ENCODE data around the gene ATP2A2. TPM values are rescaled to one million over a fixed set of nuclear protein-coding genes. Genes with fewer than 3 reads are reported as not detected.
A peak's percentile ranks its signal among the peaks of the same experiment; 100 is the strongest.

The ATP2A2 gene
- total RNA-seq, 2 experiments from 2014 or later, result 126 to 131 TPM

DNA sequence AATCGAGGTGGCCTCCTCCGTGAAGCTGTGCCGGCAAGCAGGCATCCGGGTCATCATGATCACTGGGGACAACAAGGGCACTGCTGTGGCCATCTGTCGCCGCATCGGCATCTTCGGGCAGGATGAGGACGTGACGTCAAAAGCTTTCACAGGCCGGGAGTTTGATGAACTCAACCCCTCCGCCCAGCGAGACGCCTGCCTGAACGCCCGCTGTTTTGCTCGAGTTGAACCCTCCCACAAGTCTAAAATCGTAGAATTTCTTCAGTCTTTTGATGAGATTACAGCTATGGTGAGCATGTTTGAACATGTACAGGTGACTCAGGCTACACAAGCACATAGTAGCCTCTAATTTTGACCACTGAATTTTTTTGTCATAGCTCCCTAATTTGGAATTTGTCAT is 59.7 kb downstream of the ATP2A2 start:
- ChIA-PET POLR2A (interaction anchor here (0.6 to 0.8 kb wide), 2 partner anchors 9 to 89 kb away, joined by 3 to 6 read pairs; no protein-coding TSS in a partner anchor), CTCF (interaction anchor here (1.0 to 2.2 kb wide), 2 partner anchors 10 to 220 kb away, joined by 3 to 6 read pairs; no protein-coding TSS in a partner anchor)
- H3K9me3 Mint-ChIP-seq, result no peaks in the 10 kb centered on the region
- no peak overlapping the region for H3K4me3 Mint-ChIP-seq
- H3K36me3 Mint-ChIP-seq (ENCODE audit: low read depth), result peaks cover 76% of the 10 kb centered on the region
- no peak overlapping the region for H3K27ac Mint-ChIP-seq
- no peak for DNase-seq
- no peaks in the 10 kb centered on the region for H3K4me1 Mint-ChIP-seq
- no peaks in the 10 kb centered on the region for H3K27me3 Mint-ChIP-seq

DNA sequence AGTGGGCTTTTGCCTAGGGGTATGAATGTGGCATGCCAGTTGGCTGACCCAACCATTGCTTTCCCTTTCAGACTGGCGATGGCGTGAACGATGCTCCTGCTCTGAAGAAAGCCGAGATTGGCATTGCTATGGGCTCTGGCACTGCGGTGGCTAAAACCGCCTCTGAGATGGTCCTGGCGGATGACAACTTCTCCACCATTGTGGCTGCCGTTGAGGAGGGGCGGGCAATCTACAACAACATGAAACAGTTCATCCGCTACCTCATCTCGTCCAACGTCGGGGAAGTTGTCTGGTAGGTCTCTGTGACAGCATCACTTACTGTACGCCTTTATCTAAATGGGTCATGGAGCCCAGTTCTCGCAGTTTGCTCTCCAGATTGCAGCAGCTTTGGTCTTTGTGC is 61.1 kb downstream of the ATP2A2 start:
- ChIA-PET POLR2A (no interaction called here), CTCF (interaction anchor here (1.2 kb wide), 1 partner anchor 89 kb away, joined by 4 read pairs; no protein-coding TSS in a partner anchor)
- no peak for DNase-seq
- no peak overlapping the region for H3K4me3 Mint-ChIP-seq
- peaks cover 81% of the 10 kb centered on the region for H3K36me3 Mint-ChIP-seq (ENCODE audit: low read depth)
- no peaks in the 10 kb centered on the region for H3K27me3 Mint-ChIP-seq
- H3K9me3 Mint-ChIP-seq, result no peaks in the 10 kb centered on the region
- H3K27ac Mint-ChIP-seq, result no peak overlapping the region
- H3K4me1 Mint-ChIP-seq, result peaks cover under 1% of the 10 kb centered on the region

DNA sequence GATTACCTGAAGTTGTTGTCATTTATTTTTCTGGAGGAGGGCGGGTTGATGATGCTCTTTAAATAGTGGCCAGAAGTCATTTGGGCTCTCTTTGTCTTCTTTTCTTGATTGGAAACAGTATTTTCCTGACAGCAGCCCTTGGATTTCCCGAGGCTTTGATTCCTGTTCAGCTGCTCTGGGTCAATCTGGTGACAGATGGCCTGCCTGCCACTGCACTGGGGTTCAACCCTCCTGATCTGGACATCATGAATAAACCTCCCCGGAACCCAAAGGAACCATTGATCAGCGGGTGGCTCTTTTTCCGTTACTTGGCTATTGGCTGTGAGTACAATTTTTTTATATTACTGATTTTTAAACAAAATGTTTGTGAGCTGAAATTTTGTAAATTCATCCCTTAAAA is 62.1 kb downstream of the ATP2A2 start:
- POLR2A ChIA-PET, result no interaction called here
- no peak overlapping the region for H3K27ac Mint-ChIP-seq
- CTCF ChIA-PET, result interaction anchor here (1.2 kb wide), 1 partner anchor 88 kb away, joined by 4 read pairs; no protein-coding TSS in a partner anchor

DNA sequence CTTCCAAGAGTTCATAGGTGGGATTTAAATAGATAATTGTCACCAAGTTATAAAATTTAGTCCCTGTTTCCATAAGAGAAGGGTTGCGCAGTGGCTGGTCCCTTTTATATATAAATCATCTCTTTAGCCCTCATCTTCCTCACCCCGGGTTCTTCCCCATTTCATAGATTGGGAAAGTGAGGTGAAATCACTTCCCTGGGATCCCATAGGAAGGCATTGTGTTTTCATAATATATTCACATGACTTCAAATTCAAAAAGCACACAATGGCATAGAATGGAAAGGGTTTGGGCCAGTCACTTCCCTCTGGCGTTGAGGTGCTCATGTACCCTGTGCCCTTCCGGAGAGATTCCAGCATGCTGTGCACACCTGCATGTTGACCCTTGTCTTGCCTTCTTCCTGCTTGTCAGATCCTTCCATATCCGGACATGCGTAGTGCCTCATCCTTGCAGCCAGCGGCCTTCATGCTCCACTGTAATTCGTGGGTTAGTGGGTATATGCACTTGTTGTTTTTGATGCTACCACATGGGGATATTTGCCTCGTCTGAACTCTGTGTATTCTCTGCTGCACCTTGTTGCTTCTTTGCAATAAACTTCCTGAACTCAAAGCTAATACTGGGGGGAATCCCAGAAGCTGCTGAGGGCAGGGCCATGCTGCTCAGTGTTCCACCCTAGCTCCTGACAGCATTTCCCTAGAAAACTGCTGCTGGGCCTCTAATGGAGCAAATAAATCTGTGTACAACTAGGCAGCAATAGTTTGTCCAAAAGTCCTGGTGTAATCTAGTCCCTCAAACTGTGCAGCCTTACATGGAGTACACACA is 62.9 kb downstream of the ATP2A2 start:
- Mint-ChIP-seq H3K9me3 (no peaks in the 10 kb centered on the region), H3K27ac (no peak overlapping the region), H3K27me3 (no peaks in the 10 kb centered on the region), H3K4me1 (peaks cover 17% of the 10 kb centered on the region), H3K36me3 (ENCODE audit: low read depth) (peaks cover 78% of the 10 kb centered on the region), H3K4me3 (no peak overlapping the region)
- CTCF ChIA-PET, result no interaction called here
- no peak for DNase-seq
- POLR2A ChIA-PET, result no interaction called here

More for the DNA sequence above, 62.1 kb downstream of the ATP2A2 start:
- H3K9me3 Mint-ChIP-seq, result no peaks in the 10 kb centered on the region
- peaks cover 83% of the 10 kb centered on the region for H3K36me3 Mint-ChIP-seq (ENCODE audit: low read depth)
- H3K4me1 Mint-ChIP-seq, result peaks cover 8% of the 10 kb centered on the region
- H3K27me3 Mint-ChIP-seq, result no peaks in the 10 kb centered on the region
- DNase-seq, result no peak
- H3K4me3 Mint-ChIP-seq, result no peak overlapping the region

DNA sequence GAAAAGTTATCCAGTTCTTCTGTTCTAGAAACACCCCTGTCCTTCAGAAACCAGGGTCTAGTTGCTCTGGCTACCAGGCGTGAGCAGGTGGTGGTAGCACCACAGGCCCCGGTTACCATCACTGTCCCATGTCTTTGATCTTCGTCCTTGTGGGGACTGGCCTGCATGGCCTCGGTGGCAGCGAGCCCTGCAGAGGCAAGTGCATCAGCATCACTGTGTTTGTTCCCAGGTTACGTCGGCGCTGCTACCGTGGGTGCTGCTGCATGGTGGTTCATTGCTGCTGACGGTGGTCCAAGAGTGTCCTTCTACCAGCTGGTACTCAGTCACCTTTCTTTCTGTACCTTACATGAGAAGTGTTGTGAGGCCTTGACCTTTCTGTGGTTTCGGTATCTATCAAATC is 63.6 kb downstream of the ATP2A2 start:
- no peak overlapping the region for H3K27ac Mint-ChIP-seq
- peaks cover 77% of the 10 kb centered on the region for H3K36me3 Mint-ChIP-seq (ENCODE audit: low read depth)
- H3K27me3 Mint-ChIP-seq, result no peaks in the 10 kb centered on the region
- no peak overlapping the region for H3K4me3 Mint-ChIP-seq
- ChIA-PET CTCF (no interaction called here), POLR2A (no interaction called here)
- DNase-seq, result no peak
- peaks cover 24% of the 10 kb centered on the region for H3K4me1 Mint-ChIP-seq
- H3K9me3 Mint-ChIP-seq, result no peaks in the 10 kb centered on the region

DNA sequence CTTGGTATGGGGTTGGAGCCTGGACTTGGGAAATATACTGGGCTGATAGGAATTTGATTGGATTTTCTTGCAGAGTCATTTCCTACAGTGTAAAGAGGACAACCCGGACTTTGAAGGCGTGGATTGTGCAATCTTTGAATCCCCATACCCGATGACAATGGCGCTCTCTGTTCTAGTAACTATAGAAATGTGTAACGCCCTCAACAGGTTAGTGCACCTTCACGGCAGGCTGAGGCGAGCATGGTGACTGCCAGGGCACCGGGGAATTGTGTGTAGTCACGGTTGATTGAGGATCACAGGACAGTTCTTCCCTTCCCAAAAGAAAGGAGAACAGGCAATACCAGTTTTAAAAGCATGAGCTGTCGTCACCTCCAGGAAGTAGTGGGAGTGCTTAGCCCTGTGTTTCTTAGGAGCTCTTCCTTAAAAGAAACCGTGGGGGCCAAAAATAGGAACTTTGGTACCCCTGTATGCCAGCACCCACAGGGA is 64.2 kb downstream of the ATP2A2 start:
- DNase-seq, result no peak
- H3K9me3 Mint-ChIP-seq, result no peaks in the 10 kb centered on the region
- ChIA-PET CTCF (no interaction called here), POLR2A (no interaction called here)
- peaks cover 75% of the 10 kb centered on the region for H3K36me3 Mint-ChIP-seq (ENCODE audit: low read depth)
- no peak overlapping the region for H3K4me3 Mint-ChIP-seq
- no peaks in the 10 kb centered on the region for H3K27me3 Mint-ChIP-seq
- H3K4me1 Mint-ChIP-seq, result peaks cover 29% of the 10 kb centered on the region
- no peak overlapping the region for H3K27ac Mint-ChIP-seq

DNA sequence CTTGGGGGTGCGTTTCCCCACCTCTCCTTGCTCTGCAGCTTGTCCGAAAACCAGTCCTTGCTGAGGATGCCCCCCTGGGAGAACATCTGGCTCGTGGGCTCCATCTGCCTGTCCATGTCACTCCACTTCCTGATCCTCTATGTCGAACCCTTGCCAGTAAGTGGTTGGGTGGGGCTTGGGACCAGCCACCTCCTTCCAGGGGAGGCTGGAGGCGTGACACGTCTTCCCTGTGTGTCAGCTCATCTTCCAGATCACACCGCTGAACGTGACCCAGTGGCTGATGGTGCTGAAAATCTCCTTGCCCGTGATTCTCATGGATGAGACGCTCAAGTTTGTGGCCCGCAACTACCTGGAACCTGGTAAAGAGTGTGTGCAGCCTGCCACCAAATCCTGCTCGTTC is 64.9 kb downstream of the ATP2A2 start:
- ChIA-PET CTCF (no interaction called here), POLR2A (no interaction called here)
- DNase-seq, result no peak
- H3K9me3 Mint-ChIP-seq, result no peaks in the 10 kb centered on the region
- H3K36me3 Mint-ChIP-seq (ENCODE audit: low read depth), result peaks cover 73% of the 10 kb centered on the region
- H3K4me1 Mint-ChIP-seq, result peaks cover 35% of the 10 kb centered on the region
- H3K4me3 Mint-ChIP-seq, result no peak overlapping the region
- no peaks in the 10 kb centered on the region for H3K27me3 Mint-ChIP-seq
- no peak overlapping the region for H3K27ac Mint-ChIP-seq

DNA sequence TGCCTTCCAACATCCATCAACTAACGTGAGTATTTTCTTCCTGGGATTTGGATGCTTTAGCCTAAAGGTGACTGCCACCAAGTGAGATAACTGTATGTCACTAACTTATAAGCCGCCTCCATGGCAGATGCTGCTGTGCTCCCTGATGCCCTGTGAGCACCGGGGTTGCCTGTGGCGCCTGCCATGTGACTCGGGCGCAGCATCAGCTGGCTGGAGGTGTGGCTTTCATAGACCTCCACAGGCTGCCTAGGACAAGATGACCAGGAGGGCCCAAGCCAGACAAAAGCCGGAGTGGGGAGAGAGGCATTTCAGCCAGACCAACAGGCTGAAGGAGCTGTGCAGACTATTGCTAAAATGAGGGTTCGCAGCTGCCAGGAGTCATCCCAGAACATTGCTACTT is 66.7 kb downstream of the ATP2A2 start:
- Mint-ChIP-seq H3K27ac (no peak overlapping the region), H3K27me3 (no peaks in the 10 kb centered on the region), H3K4me3 (no peak overlapping the region), H3K4me1 (peaks cover 36% of the 10 kb centered on the region), H3K36me3 (ENCODE audit: low read depth) (peaks cover 59% of the 10 kb centered on the region), H3K9me3 (no peaks in the 10 kb centered on the region)
- DNase-seq, result no peak
- ChIA-PET POLR2A (no interaction called here), CTCF (interaction anchor here (0.6 to 2.8 kb wide), 3 partner anchors 12 to 246 kb away, joined by 3 to 15 read pairs (median 3); no protein-coding TSS in a partner anchor)

DNA sequence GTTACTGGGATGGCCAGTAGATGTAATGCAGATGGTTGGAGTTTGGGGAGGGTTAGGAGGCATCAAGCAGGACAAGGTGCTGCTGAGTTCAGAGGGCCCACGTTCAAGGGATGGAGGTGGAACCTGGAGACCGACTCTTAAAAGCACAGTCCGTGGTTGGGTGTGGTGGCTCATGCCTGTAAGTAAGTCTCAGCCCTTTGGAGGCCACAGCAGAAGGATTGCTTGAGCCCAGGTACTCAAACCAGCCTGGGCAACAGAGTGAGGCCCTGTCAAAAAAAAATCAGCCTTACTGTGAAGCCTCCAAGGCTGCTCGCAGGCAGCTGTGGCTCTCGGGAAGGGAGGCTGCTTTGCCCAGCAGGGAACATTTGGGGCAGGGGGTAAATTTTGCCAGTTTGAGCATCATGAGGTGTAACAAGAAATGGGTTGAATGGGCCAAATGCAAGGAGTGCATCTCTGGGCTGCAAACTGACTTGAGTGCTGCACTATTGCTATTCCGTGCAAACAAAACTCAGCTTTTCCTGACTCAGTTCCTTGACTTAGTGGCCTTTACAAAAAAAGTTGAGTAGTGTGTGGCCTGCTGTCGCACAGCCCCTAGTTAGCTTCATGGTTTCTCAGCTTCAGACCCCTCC is 67.5 kb downstream of the ATP2A2 start:
- H3K27ac Mint-ChIP-seq, result no peak overlapping the region
- no peaks in the 10 kb centered on the region for H3K9me3 Mint-ChIP-seq
- POLR2A ChIA-PET, result no interaction called here
- H3K27me3 Mint-ChIP-seq, result no peaks in the 10 kb centered on the region
- H3K4me1 Mint-ChIP-seq, result peaks cover 38% of the 10 kb centered on the region
- H3K36me3 Mint-ChIP-seq (ENCODE audit: low read depth), result peaks cover 53% of the 10 kb centered on the region
- no peak for DNase-seq
- CTCF ChIA-PET, result interaction anchor here (0.6 to 2.8 kb wide), 6 partner anchors 11 to 247 kb away, joined by 3 to 15 read pairs (median 4); no protein-coding TSS in a partner anchor
- H3K4me3 Mint-ChIP-seq, result no peak overlapping the region

DNA sequence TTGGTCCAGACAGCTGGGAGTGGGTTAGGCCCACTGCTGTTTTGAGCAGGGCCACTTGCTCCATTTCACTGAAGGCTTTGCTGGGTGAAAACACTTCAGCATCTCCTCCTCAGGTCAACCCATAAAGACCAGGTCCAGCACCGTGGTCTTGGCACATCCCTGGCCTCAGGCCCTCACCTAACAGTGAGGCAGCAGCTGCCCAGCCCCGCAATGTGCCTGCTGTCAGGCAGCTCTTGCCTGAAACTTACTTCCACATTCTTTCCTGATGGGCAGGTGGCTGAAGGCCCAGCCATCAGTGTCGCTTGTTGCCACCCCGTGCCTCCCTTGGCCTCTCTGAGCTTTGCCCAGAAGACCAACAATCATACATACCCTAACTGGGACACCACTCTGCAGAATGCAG is 68.0 kb downstream of the ATP2A2 start:
- H3K4me3 Mint-ChIP-seq, result no peak overlapping the region
- H3K27me3 Mint-ChIP-seq, result no peaks in the 10 kb centered on the region

DNA sequence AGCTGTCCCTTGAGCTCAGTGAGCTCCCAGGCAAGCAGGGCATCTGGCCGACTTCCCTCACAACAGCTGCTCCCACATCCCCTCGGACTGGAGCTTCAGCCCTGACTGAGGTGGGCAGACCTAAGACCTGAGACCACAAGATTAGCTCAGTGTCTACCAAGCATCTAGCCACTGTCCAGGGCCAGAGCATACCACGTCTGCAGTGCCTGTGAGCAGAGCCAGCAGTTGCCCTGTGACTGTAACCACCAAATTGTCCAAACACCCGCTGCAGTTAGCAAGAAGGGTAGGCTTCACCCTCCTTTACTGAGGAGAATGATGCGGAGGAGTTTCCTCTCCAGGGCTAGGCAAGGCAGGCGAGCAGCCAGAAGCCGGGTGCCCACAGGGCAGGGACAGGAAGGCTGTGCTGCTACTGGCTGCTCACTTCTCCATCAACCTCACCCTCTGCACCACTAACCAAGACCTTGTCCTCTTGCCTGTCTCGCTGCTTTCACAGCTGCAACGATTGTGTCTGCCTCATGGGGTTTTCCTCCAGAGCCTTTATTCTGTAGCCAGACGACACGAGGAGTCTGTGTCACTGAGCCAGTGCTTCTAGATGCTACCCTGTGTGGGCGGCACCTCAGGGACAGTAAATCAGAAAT is 68.6 kb downstream of the ATP2A2 start:
- peak overlapping the region; percentile 19 for H3K4me3 Mint-ChIP-seq
- POLR2A ChIA-PET, result interaction anchor here (1.0 kb wide), 1 partner anchor 9 kb away, joined by 3 read pairs; no protein-coding TSS in a partner anchor
- peaks cover 44% of the 10 kb centered on the region for H3K36me3 Mint-ChIP-seq (ENCODE audit: low read depth)
- H3K9me3 Mint-ChIP-seq, result no peaks in the 10 kb centered on the region
- H3K27me3 Mint-ChIP-seq, result no peaks in the 10 kb centered on the region
- peak overlapping the region; percentile 86 for H3K27ac Mint-ChIP-seq
- peaks cover 48% of the 10 kb centered on the region for H3K4me1 Mint-ChIP-seq
- CTCF ChIA-PET, result interaction anchor here (0.5 to 2.8 kb wide), 8 partner anchors 9 to 544 kb away, joined by 3 to 15 read pairs (median 5); no protein-coding TSS in a partner anchor
- DNase-seq, result peak; percentile 59

More for the DNA sequence above, 68.0 kb downstream of the ATP2A2 start:
- ChIA-PET POLR2A (no interaction called here), CTCF (interaction anchor here (0.6 to 2.8 kb wide), 5 partner anchors 10 to 267 kb away, joined by 3 to 15 read pairs (median 4); no protein-coding TSS in a partner anchor)
- no peak for DNase-seq
- Mint-ChIP-seq H3K4me1 (peaks cover 42% of the 10 kb centered on the region), H3K27ac (peak overlapping the region; percentile 86), H3K9me3 (no peaks in the 10 kb centered on the region), H3K36me3 (ENCODE audit: low read depth) (peaks cover 48% of the 10 kb centered on the region)

DNA sequence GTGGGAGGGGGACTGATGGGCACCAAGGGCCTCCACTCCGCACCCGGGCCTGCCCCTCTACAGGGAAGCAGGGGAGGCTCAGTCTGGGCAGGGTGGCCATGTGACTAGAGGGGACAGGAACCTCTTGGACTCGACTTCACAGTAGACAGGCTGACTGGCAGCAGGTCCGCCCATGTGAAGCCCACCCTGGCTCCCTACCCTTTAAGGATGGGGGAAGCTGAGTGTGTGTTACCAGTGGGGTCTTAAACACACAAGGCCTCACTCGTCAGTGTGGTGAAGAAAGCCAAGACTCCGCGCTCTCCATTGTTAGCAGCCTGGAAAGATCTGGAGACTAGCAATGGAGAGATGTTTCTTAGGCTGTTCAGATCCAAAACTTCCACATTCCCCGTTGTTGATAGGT is 70.1 kb downstream of the ATP2A2 start:
- DNase-seq, result no peak
- peaks cover 54% of the 10 kb centered on the region for H3K4me1 Mint-ChIP-seq
- POLR2A ChIA-PET, result no interaction called here

More for the DNA sequence above, 70.1 kb downstream of the ATP2A2 start:
- CTCF ChIA-PET, result interaction anchor here (1.5 kb wide), 1 partner anchor 11 kb away, joined by 6 read pairs; no protein-coding TSS in a partner anchor
- Mint-ChIP-seq H3K27ac (no peak overlapping the region), H3K9me3 (no peaks in the 10 kb centered on the region), H3K27me3 (no peaks in the 10 kb centered on the region), H3K36me3 (ENCODE audit: low read depth) (peaks cover 33% of the 10 kb centered on the region), H3K4me3 (no peak overlapping the region)

Measured in activated CD4-positive, alpha-beta T cell treated with anti-CD3 and anti-CD28 coated beads, Interleukin-2, amount 10 ng/mL, durations not matched to agents 7 days and 5 days (primary cell).